Activated T-cell treated with anti-CD3 and anti-CD28 coated beads, Interleukin-2, amount 50 U/mL, for 72 hours (primary cell): ENCODE data around the gene SLK. TPM values are rescaled to one million over a fixed set of nuclear protein-coding genes. Genes with fewer than 3 reads are reported as not detected.
A peak's percentile ranks its signal among the peaks of the same experiment; 100 is the strongest.

Experiments used
- ATAC-seq, 2 donors: fragments of 150-1000 bp; cut with Tn5 transposase; replicated peaks in 1 of 2; 2 replicates each; pipeline ENCODE4 v1.10.0; 2021; ENCODE audit warnings: moderate library complexity in 2 of 2, mild to moderate bottlenecking in 1 of 2
- DNase-seq, 2 donors: peaks; one replicate each; pipeline ENCODE4 v3.0.0; 2021 to 2022; ENCODE audit warnings: mixed read lengths in 1 of 2
- H3K27ac Mint-ChIP-seq: one replicate; pipeline ENCODE4 v1.8.0; 2022; ENCODE audit warnings: mild to moderate bottlenecking, moderate library complexity, mixed read lengths
- H3K27me3 Mint-ChIP-seq: one replicate; pipeline ENCODE4 v1.8.0; 2022; ENCODE audit warnings: low read depth, mixed read lengths
- H3K36me3 Mint-ChIP-seq, 2 donors: one replicate each; pipeline ENCODE4 v1.8.0; 2022; ENCODE audit warnings: mixed read lengths in 2 of 2, mild to moderate bottlenecking in 1 of 2; ENCODE audit not compliant: insufficient read depth in 2 of 2
- H3K4me1 Mint-ChIP-seq: one replicate; pipeline ENCODE4 v1.8.0; 2022; ENCODE audit warnings: low read depth, mixed read lengths
- H3K4me3 Mint-ChIP-seq, 2 donors: one replicate each; pipeline ENCODE4 v1.8.0; 2022; ENCODE audit warnings: mild to moderate bottlenecking in 2 of 2, mixed read lengths in 2 of 2, moderate library complexity in 2 of 2
- H3K9me3 Mint-ChIP-seq, 2 donors: one replicate each; pipeline ENCODE4 v1.8.0; 2022; ENCODE audit warnings: mixed read lengths in 2 of 2
- total RNA-seq, 2 donors: library from RNA; stranded (reverse); gene quantifications; one replicate each; pipeline ENCODE4 v1.2.3, GENCODE V29; 2022

Gene SLK
- total RNA-seq, 2 donors from 2014 or later: 22.5 to 25.1 TPM

DNA sequence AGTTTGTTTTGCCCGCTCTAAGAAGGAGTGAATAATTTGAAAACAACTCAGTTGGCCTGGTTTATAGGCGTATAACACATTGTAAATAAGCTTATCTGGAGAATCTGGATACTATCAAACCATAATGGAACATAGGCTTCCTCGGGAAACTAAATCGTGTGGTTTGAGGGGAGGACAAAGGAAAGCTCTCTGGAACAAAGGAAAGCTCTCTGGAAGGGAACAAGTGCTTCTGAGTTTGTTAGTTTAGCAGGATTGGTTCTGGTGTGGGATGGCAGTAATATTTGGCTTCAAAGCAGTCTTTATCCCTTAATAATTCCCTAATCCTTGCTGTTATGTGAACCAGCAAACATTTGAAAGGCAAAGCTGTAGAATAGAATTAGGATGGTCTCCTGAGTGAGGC, 15.0 kb upstream of the SLK start:
- Mint-ChIP-seq H3K4me3 (no peak overlapping the region), H3K4me1 (peaks cover 12% of the 10 kb centered on the region), H3K9me3 (peaks cover 0 to 3% of the 10 kb centered on the region in 2 donors), H3K36me3 (no peaks in the 10 kb centered on the region), H3K27ac (no peak overlapping the region), H3K27me3 (no peaks in the 10 kb centered on the region)
- no peak for ATAC-seq
- DNase-seq: no peak

DNA sequence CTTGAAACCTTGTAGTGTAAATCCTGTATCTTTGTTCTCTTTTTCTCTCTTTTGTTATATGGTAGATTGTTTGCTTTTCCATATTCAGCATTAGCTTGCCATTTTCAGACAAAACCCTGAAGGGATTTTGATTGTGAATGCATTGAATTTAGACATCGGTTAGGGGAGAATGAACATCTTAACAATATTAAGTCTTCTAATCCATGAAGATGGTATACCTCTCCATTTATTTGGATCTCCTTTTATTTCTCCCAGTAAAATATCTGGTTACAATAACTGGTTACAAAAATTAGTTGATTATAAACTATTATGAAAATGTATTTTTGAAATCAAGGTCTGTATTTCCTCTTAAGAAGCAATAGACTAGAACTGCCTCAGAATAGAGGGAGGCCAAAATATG, 12.4 kb upstream of the SLK start:
- Mint-ChIP-seq H3K4me1 (no peaks in the 10 kb centered on the region), H3K27me3 (no peaks in the 10 kb centered on the region), H3K36me3 (no peaks in the 10 kb centered on the region), H3K4me3 (no peak overlapping the region), H3K27ac (no peak overlapping the region), H3K9me3 (peaks cover 0 to 3% of the 10 kb centered on the region in 2 donors)
- ATAC-seq: no peak
- DNase-seq: no peak

DNA sequence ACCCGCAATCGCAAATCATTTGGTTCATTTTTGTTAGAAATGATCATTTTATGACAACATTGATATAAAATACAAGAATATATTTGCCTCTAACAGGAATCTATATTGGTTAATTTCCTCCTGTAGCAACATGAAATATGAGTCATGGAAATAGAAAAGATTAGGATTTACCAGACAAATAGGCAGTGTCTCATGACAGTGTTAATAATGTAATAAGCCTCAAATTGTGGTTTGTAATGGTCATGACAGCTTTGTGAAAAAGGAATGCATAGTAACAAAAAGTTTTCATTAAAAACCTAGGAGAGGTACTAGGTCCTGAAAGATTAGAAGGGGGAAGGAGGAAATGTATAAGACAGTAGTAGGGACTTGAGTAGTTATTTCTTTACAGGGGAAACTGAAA, 7.9 kb upstream of the SLK start:
- Mint-ChIP-seq H3K4me3 (no peak overlapping the region), H3K36me3 (no peaks in the 10 kb centered on the region), H3K27me3 (no peaks in the 10 kb centered on the region), H3K9me3 (peaks cover 0 to 3% of the 10 kb centered on the region in 2 donors), H3K4me1 (no peaks in the 10 kb centered on the region), H3K27ac (no peak overlapping the region)
- DNase-seq: no peak
- no peak for ATAC-seq

DNA sequence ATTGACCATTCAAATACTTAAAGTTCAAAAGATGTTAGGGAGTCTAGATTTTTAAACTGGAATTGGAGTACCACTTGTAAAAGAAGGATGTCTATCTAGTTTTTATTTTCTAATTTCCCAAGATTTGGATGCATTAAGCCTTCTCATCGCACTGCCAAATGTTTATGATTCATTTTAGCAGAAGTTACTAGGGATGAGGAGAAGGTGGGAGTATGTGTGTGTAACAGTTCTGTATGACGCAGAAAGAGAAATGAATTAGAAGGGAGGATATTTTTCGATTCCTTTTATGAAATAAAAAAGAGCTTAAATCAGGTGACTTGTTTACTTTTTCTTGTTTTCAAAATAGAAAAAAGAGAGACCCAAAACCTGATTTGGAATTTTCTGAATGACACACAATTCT, 6.8 kb upstream of the SLK start:
- Mint-ChIP-seq H3K36me3 (no peaks in the 10 kb centered on the region), H3K27ac (no peak overlapping the region), H3K27me3 (no peaks in the 10 kb centered on the region), H3K9me3 (peaks cover 0 to 1% of the 10 kb centered on the region in 2 donors), H3K4me3 (no peak overlapping the region), H3K4me1 (no peaks in the 10 kb centered on the region)
- no peak for DNase-seq
- no peak for ATAC-seq

GRCh38 chr10:103967448-103968071, 620 bp downstream of the SLK start:
- peaks cover 5 to 6% of the 10 kb centered on the region in 2 donors for H3K36me3 Mint-ChIP-seq
- peak overlapping the region; percentile 89 for H3K27ac Mint-ChIP-seq
- peak; percentile 53 to 68 for ATAC-seq
- H3K9me3 Mint-ChIP-seq: no peaks in the 10 kb centered on the region
- H3K27me3 Mint-ChIP-seq: no peaks in the 10 kb centered on the region
- peak in 1 of 2 donors; percentile 56 for DNase-seq
- H3K4me1 Mint-ChIP-seq: peaks cover 51% of the 10 kb centered on the region
- peak overlapping the region; percentile 89 to 98 for H3K4me3 Mint-ChIP-seq

DNA sequence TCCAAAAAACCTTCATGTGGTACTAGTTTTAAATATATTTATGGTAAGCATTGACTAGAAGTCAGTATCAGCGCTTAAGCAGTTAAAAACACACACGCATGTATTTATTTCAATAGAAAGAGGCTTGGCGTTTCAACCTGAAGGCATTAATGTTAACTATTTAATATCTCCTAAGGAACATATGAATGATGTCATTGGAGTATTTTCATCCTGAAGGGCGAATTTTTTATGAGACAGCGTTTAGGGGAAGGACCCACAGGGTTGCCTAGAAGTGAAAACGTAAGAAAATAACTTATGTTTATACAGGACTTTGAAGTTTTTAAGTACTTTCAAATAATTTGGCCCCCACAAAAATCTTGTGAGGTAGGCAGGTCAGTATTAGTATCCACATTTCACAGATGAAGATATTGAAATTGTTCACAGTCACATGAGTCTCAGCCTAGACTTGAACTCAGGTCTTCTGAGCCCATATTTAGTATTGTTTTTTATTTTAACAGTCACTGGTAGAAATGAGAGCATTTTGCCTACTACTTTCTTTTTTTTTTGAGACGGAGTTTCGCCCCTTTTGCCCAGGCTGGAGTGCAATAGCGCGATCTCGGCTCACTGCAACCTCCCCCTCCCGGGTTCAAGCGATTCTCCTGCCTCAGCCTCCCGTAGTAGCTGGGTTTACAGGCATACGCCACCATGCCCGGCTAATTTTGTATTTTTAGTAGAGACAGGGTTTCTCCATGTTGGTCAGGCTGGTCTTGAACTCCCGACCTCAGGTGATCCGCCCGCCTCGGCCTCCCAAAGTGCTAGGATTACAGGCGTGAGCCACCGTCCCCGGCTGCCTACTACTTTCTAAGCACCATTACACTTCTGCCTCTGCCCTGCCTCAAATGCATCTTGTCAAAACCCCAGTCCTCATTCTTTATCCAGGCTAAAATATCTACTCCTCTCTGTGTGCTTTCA, 1.8 kb downstream of the SLK start:
- Mint-ChIP-seq H3K4me1 (peaks cover 55% of the 10 kb centered on the region), H3K4me3 (peak overlapping the region; percentile 89 to 90), H3K27me3 (no peaks in the 10 kb centered on the region)

DNA sequence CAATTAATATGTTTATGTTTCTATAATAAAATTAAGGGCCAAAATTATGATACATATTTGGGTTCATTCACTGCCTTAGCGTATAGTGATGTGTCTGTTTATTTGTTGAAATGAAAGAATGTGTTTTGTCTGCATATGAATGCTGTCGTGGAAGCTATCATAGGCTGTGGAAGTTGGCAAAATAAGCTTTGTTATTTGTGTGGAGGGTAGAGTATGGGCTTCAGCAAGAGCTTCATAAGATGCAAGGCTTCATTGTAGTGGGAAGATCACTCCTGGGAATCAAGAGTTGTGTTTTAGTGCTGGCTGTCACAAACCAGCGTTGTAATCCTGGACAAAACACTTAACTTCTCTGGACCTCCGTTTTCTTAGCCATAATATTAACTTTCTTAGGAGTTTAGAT, 2.5 kb downstream of the SLK start:
- peaks cover 55% of the 10 kb centered on the region for H3K4me1 Mint-ChIP-seq
- H3K27me3 Mint-ChIP-seq: no peaks in the 10 kb centered on the region
- DNase-seq (no peak), ATAC-seq (no peak)
- peak overlapping the region; percentile 89 to 90 for H3K4me3 Mint-ChIP-seq
- H3K27ac Mint-ChIP-seq: peak overlapping the region; percentile 24
- H3K9me3 Mint-ChIP-seq: no peaks in the 10 kb centered on the region
- H3K36me3 Mint-ChIP-seq: peaks cover 6 to 7% of the 10 kb centered on the region in 2 donors

More for the DNA sequence above, 1.8 kb downstream of the SLK start:
- H3K9me3 Mint-ChIP-seq: no peaks in the 10 kb centered on the region
- ATAC-seq (no peak), DNase-seq (no peak)
- peak overlapping the region; percentile 89 for H3K27ac Mint-ChIP-seq
- peaks cover 6 to 7% of the 10 kb centered on the region in 2 donors for H3K36me3 Mint-ChIP-seq

DNA sequence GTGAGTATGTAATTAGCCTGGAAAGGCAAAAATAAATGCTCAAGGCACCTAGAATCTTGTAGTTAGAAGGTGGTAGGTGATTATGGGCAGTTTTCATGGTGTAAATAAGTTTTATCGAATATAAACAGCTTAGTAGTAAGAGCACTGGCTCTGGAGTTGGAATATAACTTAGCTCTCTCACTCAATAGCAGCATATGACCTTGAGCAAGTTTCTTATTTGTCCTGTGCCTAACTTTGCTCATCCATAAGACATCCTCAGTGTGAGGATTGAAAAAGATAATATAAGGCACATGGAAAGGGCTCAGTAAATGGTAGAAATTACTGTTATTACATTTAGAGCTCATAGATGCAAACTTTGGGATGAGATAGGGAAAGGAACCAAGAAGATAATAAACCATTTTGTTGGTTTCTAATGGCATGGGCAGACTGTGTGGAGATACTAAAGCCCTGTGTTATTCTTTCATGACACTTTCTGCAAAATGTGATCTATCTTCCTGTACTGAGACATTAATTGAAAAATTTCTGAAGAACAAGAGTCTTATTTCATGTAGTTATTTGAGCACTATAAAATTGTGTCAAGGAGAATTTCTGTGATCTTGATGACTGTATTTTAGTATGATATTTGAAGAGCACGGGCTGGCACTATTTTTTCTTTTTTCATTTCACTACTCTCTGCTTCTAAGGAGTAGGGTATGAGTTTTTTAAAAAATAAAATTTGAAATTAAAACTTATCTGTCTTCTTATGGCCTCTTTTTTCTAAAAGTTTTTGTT, 3.1 kb downstream of the SLK start:
- ATAC-seq (no peak), DNase-seq (no peak)
- no peaks in the 10 kb centered on the region for H3K9me3 Mint-ChIP-seq
- peaks cover 58% of the 10 kb centered on the region for H3K4me1 Mint-ChIP-seq
- peaks cover 6 to 9% of the 10 kb centered on the region in 2 donors for H3K36me3 Mint-ChIP-seq
- H3K27ac Mint-ChIP-seq: peak overlapping the region; percentile 24
- peak overlapping the region; percentile 89 to 90 for H3K4me3 Mint-ChIP-seq
- H3K27me3 Mint-ChIP-seq: no peaks in the 10 kb centered on the region

DNA sequence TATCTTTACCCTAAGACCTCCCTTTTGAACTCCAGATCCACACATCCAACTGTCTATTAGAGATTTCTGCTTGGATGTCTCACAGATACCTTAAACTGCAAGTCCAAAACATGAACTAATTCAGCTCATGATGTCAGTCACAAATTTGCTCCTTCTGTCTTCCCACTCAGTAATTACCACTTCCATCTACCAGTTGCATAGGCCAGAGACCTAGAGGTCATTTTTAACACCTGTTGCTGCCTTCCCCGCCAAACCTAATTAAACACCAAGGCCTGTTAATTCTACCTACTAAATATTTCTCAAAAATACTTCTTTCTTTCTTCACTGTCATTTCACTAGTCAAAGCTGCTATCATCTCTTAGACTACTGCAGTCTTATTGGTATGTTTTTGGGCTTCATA, 8.2 kb downstream of the SLK start:
- peaks cover 3 to 8% of the 10 kb centered on the region in 2 donors for H3K36me3 Mint-ChIP-seq
- peak overlapping the region; percentile 16 for H3K27ac Mint-ChIP-seq
- peaks cover 41% of the 10 kb centered on the region for H3K4me1 Mint-ChIP-seq

DNA sequence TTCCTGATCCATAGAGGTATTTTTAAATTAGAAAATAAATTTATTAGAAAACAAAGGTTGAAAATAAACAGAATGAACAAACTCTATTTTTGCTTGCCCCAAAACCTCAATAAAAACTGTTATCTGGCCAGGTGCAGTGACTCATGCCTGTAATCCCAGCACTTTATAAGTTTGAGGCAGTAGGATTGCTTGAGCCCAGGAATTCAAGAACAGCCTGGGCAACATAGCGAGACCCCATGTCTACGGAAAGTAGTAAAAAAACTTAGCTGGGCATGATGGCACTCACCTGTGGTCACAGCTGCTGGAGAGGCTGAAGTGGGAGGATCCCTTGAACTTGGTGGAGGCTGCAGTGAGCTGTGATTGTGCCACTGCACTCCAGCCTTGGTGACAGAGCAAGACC, 10.3 kb downstream of the SLK start:
- Mint-ChIP-seq H3K27ac (no peak overlapping the region), H3K4me3 (no peak overlapping the region), H3K27me3 (no peaks in the 10 kb centered on the region), H3K9me3 (no peaks in the 10 kb centered on the region), H3K4me1 (peaks cover 37% of the 10 kb centered on the region), H3K36me3 (peaks cover 3 to 8% of the 10 kb centered on the region in 2 donors)
- DNase-seq: no peak
- ATAC-seq: no peak

More for the DNA sequence above, 8.2 kb downstream of the SLK start:
- H3K4me3 Mint-ChIP-seq: peak overlapping the region in 1 of 2 donors; percentile 21
- H3K9me3 Mint-ChIP-seq: no peaks in the 10 kb centered on the region
- no peak for DNase-seq
- no peaks in the 10 kb centered on the region for H3K27me3 Mint-ChIP-seq
- no peak for ATAC-seq

DNA sequence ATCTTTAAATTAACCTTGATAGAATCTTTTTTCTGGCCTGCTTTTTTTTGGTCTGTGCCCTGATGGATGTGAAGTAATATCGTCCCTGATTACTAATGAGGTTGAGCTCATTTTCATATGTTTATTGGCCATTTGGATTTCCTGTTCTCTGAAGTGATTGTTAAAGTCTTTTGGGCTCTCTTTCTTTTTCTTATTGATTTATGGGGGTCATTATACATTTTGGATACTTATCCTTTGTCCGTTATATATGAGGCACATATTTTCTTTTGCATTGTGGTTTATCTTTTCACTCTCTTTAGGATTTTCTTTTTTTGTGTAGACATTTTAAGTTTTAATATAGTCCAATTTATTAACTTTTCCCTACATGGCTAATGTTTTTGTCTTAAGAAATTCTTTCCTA, 12.6 kb downstream of the SLK start:
- Mint-ChIP-seq H3K4me3 (no peak overlapping the region), H3K36me3 (peaks cover 3 to 6% of the 10 kb centered on the region in 2 donors), H3K9me3 (no peaks in the 10 kb centered on the region), H3K27me3 (no peaks in the 10 kb centered on the region), H3K27ac (peak overlapping the region; percentile 52), H3K4me1 (peaks cover 51% of the 10 kb centered on the region)
- ATAC-seq (no peak), DNase-seq (no peak)

- DNase-seq (no peak), ATAC-seq (no peak)
- no peaks in the 10 kb centered on the region for H3K9me3 Mint-ChIP-seq
- H3K36me3 Mint-ChIP-seq: peaks cover 0 to under 1% of the 10 kb centered on the region in 2 donors
- no peaks in the 10 kb centered on the region for H3K27me3 Mint-ChIP-seq
- peaks cover 54% of the 10 kb centered on the region for H3K4me1 Mint-ChIP-seq
- H3K4me3 Mint-ChIP-seq: no peak overlapping the region
- no peak overlapping the region for H3K27ac Mint-ChIP-seq
These were observed 13.5 kb downstream of the SLK start for GRCh38 chr10:103980288-103980906.
